ENCODE data around the gene SHISA7. TPM values are rescaled to one million over a fixed set of nuclear protein-coding genes. Genes with fewer than 3 reads are reported as not detected.

Gene SHISA7
- total and polyA plus RNA-seq, 5 donors from 2014 or later: not detected

DNA sequence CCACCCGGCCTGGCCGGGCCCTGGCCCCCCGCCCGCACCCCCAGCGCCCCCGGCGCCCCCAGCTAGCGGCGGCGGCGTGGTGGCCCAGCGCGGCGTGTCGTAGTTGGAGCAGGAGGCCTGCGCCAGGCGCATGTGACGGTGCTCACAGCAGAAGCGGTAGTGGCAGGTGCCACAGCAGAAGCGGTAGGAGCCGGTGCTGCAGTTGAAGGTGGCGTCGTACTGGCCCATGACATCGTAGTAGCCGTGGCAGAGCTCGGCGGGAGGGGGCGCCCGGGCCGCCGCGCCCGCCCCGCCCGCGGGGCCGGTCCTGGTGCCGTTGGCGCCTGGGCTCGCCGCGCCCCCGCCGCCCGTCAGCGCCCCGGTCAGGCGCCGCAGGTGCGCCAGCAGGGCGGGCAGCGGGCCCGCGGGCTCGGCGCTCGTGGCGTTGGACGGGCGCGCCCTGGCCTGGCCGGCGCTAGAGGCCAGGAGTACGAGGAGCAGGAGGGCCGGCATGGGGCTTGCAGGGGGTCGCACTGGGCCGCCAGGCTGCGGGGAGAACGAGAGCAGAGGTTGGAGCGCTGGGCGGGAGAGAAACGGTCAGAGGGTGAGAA, 633 bp downstream of the SHISA7 start:
- H3K9me3 Mint-ChIP-seq: peaks cover 0 to 7% (median 0%) of the 10 kb centered on the region in 7 donors
- no peak overlapping the region for H3K4me3 ChIP-seq (ENCODE audit: low read depth, low read length)
- peaks cover 0 to 25% (median 8%) of the 10 kb centered on the region in 4 donors for H3K4me1 Mint-ChIP-seq
- no peak for ATAC-seq (ENCODE audit: low read depth in 2 of 2)
- no peak overlapping the region for H3K4me3 Mint-ChIP-seq
- H3K4me1 ChIP-seq (ENCODE audit: control insufficient read depth, insufficient read depth, low read length, poor library complexity, severe bottlenecking): peaks cover 21% of the 10 kb centered on the region
- H3K27me3 Mint-ChIP-seq: peaks cover 65% of the 10 kb centered on the region
- H3K27ac Mint-ChIP-seq: no peak overlapping the region
- no peaks in the 10 kb centered on the region for H3K36me3 Mint-ChIP-seq
- H3K36me3 ChIP-seq (ENCODE audit: control insufficient read depth, insufficient read depth, low read length): no peaks in the 10 kb centered on the region
- H3K9me3 ChIP-seq (ENCODE audit: control insufficient read depth in 2 of 2, low read length in 2 of 2): no peaks in the 10 kb centered on the region
- H3K27me3 ChIP-seq (ENCODE audit: control insufficient read depth, insufficient read depth, low read length): peaks cover 27% of the 10 kb centered on the region
- no peak overlapping the region for H3K27ac ChIP-seq (ENCODE audit: insufficient read depth, low read length, poor library complexity, severe bottlenecking)
- DNase-seq: no peak

DNA sequence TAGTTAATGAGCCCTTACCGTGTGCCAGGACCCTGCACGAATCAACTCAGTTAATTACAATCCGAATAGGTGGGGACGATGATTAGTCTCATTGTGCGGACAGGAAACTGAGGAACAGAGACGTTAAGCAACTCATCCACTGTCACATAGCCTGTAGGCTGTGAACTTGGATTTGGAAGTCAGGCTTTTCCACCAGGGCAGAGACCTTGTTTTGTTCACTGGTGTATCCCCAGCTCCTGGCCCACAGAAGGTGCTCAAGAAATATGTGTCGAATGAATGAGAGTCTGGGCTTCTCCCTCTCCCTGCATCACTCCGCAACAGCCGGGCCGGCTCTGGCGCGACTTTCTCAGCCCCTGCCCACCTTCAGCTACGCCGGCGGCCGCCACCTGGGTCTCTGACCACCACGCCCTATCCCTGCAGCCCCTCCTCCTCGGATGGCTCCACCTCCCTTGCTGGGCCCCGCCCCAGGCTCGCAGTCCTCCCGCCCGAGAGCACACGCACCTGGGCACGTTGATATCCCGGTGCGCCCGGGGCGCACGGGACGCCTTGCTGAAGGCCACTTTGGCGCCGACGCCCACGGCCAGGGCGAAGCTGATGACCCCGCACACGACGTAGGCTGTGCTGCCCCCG, 1.3 kb downstream of the SHISA7 start:
- Mint-ChIP-seq H3K36me3 (no peaks in the 10 kb centered on the region), H3K4me3 (peak overlapping the region in 2 of 4 donors; percentile 30 to 73), H3K4me1 (peaks cover 0 to 25% (median 8%) of the 10 kb centered on the region in 4 donors), H3K27ac (peak overlapping the region in 1 of 3 donors; percentile 32), H3K27me3 (peaks cover 71% of the 10 kb centered on the region), H3K9me3 (peaks cover 0 to 7% (median 0%) of the 10 kb centered on the region in 7 donors)
- Histone ChIP-seq H3K4me3 (ENCODE audit: low read depth, low read length) (no peak overlapping the region), H3K36me3 (ENCODE audit: control insufficient read depth, insufficient read depth, low read length) (no peaks in the 10 kb centered on the region), H3K9me3 (ENCODE audit: control insufficient read depth in 2 of 2, low read length in 2 of 2) (no peaks in the 10 kb centered on the region), H3K27me3 (ENCODE audit: control insufficient read depth, insufficient read depth, low read length) (peaks cover 27% of the 10 kb centered on the region), H3K4me1 (ENCODE audit: control insufficient read depth, insufficient read depth, low read length, poor library complexity, severe bottlenecking) (peaks cover 21% of the 10 kb centered on the region), H3K27ac (ENCODE audit: insufficient read depth, low read length, poor library complexity, severe bottlenecking) (no peak overlapping the region)
- DNase-seq (no peak), ATAC-seq (ENCODE audit: low read depth in 2 of 2) (no peak)

DNA sequence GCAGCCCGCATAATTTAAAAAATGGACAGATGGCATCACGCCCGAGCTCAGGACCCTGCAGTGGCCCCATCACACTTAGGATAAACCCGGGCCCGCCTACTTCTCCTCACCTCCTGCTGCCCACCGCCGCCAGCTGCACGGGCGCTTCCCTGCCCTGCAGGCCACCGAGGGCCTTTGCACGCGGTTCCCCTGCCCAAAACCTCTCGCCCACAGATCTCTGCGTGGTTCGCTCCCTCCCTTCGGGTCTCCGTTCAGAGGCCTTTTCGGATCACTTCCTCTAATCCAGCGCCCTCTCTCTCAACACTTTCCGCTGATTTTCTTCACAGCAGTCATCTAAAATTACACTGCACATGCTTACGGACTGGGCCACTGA, 1.8 kb downstream of the SHISA7 start:
- no peak overlapping the region for H3K4me3 ChIP-seq (ENCODE audit: low read depth, low read length)
- H3K27me3 Mint-ChIP-seq: peaks cover 73% of the 10 kb centered on the region
- no peaks in the 10 kb centered on the region for H3K36me3 Mint-ChIP-seq
- H3K27me3 ChIP-seq (ENCODE audit: control insufficient read depth, insufficient read depth, low read length): peaks cover 28% of the 10 kb centered on the region
- H3K36me3 ChIP-seq (ENCODE audit: control insufficient read depth, insufficient read depth, low read length): no peaks in the 10 kb centered on the region
- peaks cover 0 to 9% (median 0%) of the 10 kb centered on the region in 7 donors for H3K9me3 Mint-ChIP-seq
- peaks cover 0 to 25% (median 8%) of the 10 kb centered on the region in 4 donors for H3K4me1 Mint-ChIP-seq
- H3K27ac ChIP-seq (ENCODE audit: insufficient read depth, low read length, poor library complexity, severe bottlenecking): no peak overlapping the region
- no peak for DNase-seq
- H3K4me1 ChIP-seq (ENCODE audit: control insufficient read depth, insufficient read depth, low read length, poor library complexity, severe bottlenecking): peaks cover 21% of the 10 kb centered on the region
- H3K27ac Mint-ChIP-seq: peak overlapping the region in 1 of 3 donors; percentile 32
- no peak for ATAC-seq (ENCODE audit: low read depth in 2 of 2)
- H3K4me3 Mint-ChIP-seq: peak overlapping the region in 3 of 4 donors; percentile 1 to 73 (median 30)
- no peaks in the 10 kb centered on the region for H3K9me3 ChIP-seq (ENCODE audit: control insufficient read depth in 2 of 2, low read length in 2 of 2)

DNA sequence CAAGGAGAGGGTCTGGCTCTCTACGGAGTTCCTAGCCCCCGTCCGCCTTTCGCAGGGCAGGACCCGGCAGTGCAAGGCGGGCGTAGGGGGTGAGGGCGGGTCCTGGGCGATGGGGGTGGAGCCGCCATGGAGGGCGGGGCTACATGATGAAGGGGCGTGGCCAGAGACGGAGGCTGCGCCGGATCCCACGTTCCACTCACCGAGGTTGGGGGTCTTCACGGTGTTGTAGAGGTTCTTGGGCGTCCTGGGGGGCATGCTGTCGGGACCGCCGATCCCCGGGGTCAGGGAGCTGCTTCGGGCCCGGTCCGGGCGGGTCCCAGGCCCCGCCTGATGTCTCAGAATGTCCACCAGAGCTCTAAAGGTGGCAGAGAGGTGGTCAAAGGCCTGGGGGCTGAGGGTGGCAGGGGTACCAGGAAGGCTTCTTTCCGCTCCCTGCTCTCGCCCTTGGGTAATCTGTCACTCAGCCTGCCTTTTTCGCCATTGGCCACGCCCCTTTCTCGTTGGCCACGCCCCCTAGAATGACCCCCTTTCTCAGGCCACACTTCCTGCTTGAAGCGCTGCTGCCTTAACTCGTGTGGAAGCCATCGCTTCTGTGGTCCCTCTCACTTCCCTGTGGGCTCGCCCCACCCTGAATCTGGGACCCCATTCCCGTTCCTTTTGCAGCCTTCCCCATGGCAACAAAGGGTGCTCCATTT, 2.5 kb downstream of the SHISA7 start:
- no peak for DNase-seq
- no peak overlapping the region for H3K27ac Mint-ChIP-seq
- no peaks in the 10 kb centered on the region for H3K36me3 Mint-ChIP-seq
- no peak for ATAC-seq (ENCODE audit: low read depth in 2 of 2)
- Histone ChIP-seq H3K36me3 (ENCODE audit: control insufficient read depth, insufficient read depth, low read length) (no peaks in the 10 kb centered on the region), H3K27ac (ENCODE audit: insufficient read depth, low read length, poor library complexity, severe bottlenecking) (no peak overlapping the region), H3K9me3 (ENCODE audit: control insufficient read depth in 2 of 2, low read length in 2 of 2) (no peaks in the 10 kb centered on the region), H3K4me3 (ENCODE audit: low read depth, low read length) (no peak overlapping the region), H3K4me1 (ENCODE audit: control insufficient read depth, insufficient read depth, low read length, poor library complexity, severe bottlenecking) (peaks cover 21% of the 10 kb centered on the region), H3K27me3 (ENCODE audit: control insufficient read depth, insufficient read depth, low read length) (peaks cover 28% of the 10 kb centered on the region)
- peaks cover 66% of the 10 kb centered on the region for H3K27me3 Mint-ChIP-seq
- peak overlapping the region in 2 of 4 donors; percentile 1 to 30 for H3K4me3 Mint-ChIP-seq
- peaks cover 0 to 9% (median 0%) of the 10 kb centered on the region in 7 donors for H3K9me3 Mint-ChIP-seq
- peaks cover 0 to 25% (median 8%) of the 10 kb centered on the region in 4 donors for H3K4me1 Mint-ChIP-seq

DNA sequence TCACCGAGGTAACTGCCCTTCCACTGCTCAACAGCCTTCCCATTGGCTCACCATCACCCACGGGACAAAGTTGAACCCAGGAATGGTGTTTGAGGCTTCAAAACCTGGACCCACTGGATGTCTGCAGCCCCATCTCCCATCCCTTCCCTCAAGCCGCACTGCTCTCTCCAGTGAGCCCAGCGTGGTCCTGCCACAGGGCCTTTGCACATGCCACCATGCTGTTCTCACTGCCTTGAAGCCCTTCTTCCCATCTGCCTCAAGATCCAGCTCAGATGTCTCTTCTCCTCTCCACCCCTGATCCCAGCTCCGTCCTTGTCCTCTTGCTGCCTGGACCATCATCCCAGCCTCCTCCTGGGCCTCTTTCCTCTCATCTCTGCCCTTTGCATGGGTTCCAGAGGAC, 4.0 kb downstream of the SHISA7 start:
- H3K9me3 Mint-ChIP-seq: peaks cover 0 to 9% (median 0%) of the 10 kb centered on the region in 7 donors
- H3K36me3 Mint-ChIP-seq: no peaks in the 10 kb centered on the region
- H3K4me1 Mint-ChIP-seq: peaks cover 0 to 25% (median 5%) of the 10 kb centered on the region in 4 donors
- H3K27me3 ChIP-seq (ENCODE audit: control insufficient read depth, insufficient read depth, low read length): peaks cover 23% of the 10 kb centered on the region
- ATAC-seq (ENCODE audit: low read depth in 2 of 2) (no peak), DNase-seq (no peak)
- H3K4me3 ChIP-seq (ENCODE audit: low read depth, low read length): no peak overlapping the region
- H3K36me3 ChIP-seq (ENCODE audit: control insufficient read depth, insufficient read depth, low read length): no peaks in the 10 kb centered on the region
- peaks cover 54% of the 10 kb centered on the region for H3K27me3 Mint-ChIP-seq
- H3K27ac Mint-ChIP-seq: no peak overlapping the region
- no peaks in the 10 kb centered on the region for H3K9me3 ChIP-seq (ENCODE audit: control insufficient read depth in 2 of 2, low read length in 2 of 2)
- H3K4me3 Mint-ChIP-seq: no peak overlapping the region
- H3K4me1 ChIP-seq (ENCODE audit: control insufficient read depth, insufficient read depth, low read length, poor library complexity, severe bottlenecking): peaks cover 21% of the 10 kb centered on the region
- H3K27ac ChIP-seq (ENCODE audit: insufficient read depth, low read length, poor library complexity, severe bottlenecking): no peak overlapping the region

DNA sequence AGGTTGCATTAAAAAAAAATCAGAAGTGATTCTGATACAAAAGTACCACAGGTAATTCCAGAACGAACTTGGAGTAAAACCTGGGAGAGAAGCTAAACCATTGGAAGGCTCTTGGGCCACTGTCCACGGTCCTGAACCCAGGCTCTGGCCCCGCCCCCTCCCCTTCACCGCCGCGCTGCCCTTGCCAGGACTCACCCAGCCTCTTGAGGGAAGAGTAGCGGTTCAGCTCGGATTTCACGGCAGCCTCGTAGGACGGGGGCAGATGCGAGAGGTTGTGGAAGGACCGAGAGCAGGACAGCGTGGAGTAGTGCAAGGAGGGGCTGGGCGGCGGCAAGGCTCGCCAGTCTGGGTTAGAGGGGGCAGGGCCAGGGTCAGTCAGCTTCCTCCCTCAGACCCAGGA, 5.7 kb downstream of the SHISA7 start:
- H3K36me3 Mint-ChIP-seq: no peaks in the 10 kb centered on the region
- H3K27ac Mint-ChIP-seq: no peak overlapping the region
- Histone ChIP-seq H3K9me3 (ENCODE audit: control insufficient read depth in 2 of 2, low read length in 2 of 2) (no peaks in the 10 kb centered on the region), H3K27ac (ENCODE audit: insufficient read depth, low read length, poor library complexity, severe bottlenecking) (no peak overlapping the region), H3K36me3 (ENCODE audit: control insufficient read depth, insufficient read depth, low read length) (no peaks in the 10 kb centered on the region), H3K4me3 (ENCODE audit: low read depth, low read length) (no peak overlapping the region), H3K27me3 (ENCODE audit: control insufficient read depth, insufficient read depth, low read length) (peaks cover 19% of the 10 kb centered on the region), H3K4me1 (ENCODE audit: control insufficient read depth, insufficient read depth, low read length, poor library complexity, severe bottlenecking) (peaks cover 19% of the 10 kb centered on the region)
- no peak for ATAC-seq (ENCODE audit: low read depth in 2 of 2)
- peaks cover 44% of the 10 kb centered on the region for H3K27me3 Mint-ChIP-seq
- peaks cover 0 to 9% (median 0%) of the 10 kb centered on the region in 7 donors for H3K9me3 Mint-ChIP-seq
- peaks cover 0 to 19% (median 5%) of the 10 kb centered on the region in 4 donors for H3K4me1 Mint-ChIP-seq
- DNase-seq: no peak
- no peak overlapping the region for H3K4me3 Mint-ChIP-seq

DNA sequence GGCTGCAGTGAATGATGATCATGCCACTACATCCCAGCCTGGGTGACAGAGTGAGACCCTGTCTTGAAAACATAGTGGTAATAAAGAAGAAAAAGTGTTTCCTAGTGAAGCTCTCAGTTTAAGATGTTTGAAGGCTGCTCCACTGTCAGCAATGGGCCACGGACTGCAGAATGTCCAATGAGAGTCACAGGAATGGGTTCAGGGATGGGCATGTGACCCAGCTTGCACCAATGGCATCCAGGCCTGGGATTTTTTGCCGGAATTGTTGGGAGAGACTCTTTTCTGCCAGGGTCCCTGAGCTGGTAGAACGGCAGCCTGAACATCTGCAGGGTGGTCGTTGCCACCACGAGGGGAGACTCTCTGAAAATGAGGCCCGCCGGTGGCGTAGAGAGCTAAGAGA, 6.3 kb downstream of the SHISA7 start:
- Histone ChIP-seq H3K36me3 (ENCODE audit: control insufficient read depth, insufficient read depth, low read length) (no peaks in the 10 kb centered on the region), H3K4me1 (ENCODE audit: control insufficient read depth, insufficient read depth, low read length, poor library complexity, severe bottlenecking) (peaks cover 13% of the 10 kb centered on the region), H3K9me3 (ENCODE audit: control insufficient read depth in 2 of 2, low read length in 2 of 2) (no peaks in the 10 kb centered on the region), H3K27ac (ENCODE audit: insufficient read depth, low read length, poor library complexity, severe bottlenecking) (no peak overlapping the region), H3K27me3 (ENCODE audit: control insufficient read depth, insufficient read depth, low read length) (peaks cover 19% of the 10 kb centered on the region), H3K4me3 (ENCODE audit: low read depth, low read length) (no peak overlapping the region)
- no peak overlapping the region for H3K4me3 Mint-ChIP-seq
- ATAC-seq (ENCODE audit: low read depth in 2 of 2): no peak
- no peak overlapping the region for H3K27ac Mint-ChIP-seq
- H3K9me3 Mint-ChIP-seq: peaks cover 0 to 10% (median 0%) of the 10 kb centered on the region in 7 donors
- H3K4me1 Mint-ChIP-seq: peaks cover 0 to 18% (median 6%) of the 10 kb centered on the region in 4 donors
- no peak for DNase-seq
- H3K27me3 Mint-ChIP-seq: peaks cover 48% of the 10 kb centered on the region
- H3K36me3 Mint-ChIP-seq: no peaks in the 10 kb centered on the region
